ENCODE data around the gene MAB21L3.
A peak's percentile ranks its signal among the peaks of the same experiment; 100 is the strongest.

Gene MAB21L3

DNA sequence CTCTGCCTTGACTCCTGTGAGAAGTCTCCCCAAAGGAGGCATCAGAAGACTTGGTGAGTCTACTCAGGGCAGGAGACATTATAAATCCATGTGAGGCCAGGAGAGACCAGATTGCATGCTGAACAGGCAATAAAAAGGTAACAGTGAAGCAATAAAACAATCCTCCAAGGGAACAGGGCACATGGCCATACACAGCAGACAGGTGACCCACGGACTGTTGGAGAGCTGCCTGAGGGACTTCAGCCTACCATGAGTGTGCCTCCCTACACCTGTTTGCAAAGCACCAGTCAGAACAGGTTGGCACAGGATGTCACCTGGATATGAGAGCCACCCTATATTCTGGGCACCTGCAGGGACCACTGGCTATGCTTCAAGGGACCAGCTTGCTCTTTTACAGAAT, 67.6 kb downstream of the MAB21L3 start:
- DNase-seq, result no peak
- intact Hi-C loops (cut with DNase I), result no loop called here

DNA sequence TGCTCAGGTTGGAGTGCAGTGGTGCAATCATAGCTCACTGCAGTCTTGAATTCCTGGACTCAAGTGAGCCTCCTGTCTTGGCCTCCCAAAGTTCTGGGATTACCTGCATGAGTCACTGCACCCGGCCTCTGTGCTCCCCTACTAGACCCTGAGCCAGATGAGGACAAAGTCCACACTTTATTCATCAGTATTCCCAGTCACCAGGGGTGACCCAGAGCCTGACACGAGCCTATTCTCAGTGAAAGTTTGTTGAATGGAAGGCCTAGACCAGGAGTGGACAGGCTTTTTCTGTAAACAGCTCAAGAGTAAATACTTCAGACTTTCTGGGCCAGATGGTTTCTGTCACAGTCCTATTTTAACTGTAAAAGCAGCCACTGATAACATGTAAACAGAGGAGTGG, 68.2 kb downstream of the MAB21L3 start:
- no peak for DNase-seq
- intact Hi-C loops (cut with DNase I), result no loop called here

DNA sequence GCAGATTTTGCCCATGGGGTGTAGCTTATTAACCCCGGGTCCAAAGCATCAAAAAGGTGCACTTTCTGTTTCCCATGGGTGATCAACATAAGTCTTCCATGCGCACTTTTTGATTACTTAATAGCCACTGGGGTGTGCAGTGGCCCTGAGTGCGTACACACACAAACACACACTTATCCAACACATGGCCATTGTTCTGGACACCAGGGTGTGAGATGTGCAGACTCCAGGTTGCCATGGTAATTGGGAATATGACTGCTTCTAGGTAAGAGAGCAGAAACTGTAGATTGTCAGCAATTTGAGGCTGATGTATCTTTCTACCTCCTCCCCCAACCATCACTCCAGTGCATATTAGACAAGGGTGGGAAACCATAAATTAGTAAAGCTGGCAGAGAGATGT, 68.8 kb downstream of the MAB21L3 start:
- DNase-seq, result no peak
- intact Hi-C loops (cut with DNase I), result no loop called here

DNA sequence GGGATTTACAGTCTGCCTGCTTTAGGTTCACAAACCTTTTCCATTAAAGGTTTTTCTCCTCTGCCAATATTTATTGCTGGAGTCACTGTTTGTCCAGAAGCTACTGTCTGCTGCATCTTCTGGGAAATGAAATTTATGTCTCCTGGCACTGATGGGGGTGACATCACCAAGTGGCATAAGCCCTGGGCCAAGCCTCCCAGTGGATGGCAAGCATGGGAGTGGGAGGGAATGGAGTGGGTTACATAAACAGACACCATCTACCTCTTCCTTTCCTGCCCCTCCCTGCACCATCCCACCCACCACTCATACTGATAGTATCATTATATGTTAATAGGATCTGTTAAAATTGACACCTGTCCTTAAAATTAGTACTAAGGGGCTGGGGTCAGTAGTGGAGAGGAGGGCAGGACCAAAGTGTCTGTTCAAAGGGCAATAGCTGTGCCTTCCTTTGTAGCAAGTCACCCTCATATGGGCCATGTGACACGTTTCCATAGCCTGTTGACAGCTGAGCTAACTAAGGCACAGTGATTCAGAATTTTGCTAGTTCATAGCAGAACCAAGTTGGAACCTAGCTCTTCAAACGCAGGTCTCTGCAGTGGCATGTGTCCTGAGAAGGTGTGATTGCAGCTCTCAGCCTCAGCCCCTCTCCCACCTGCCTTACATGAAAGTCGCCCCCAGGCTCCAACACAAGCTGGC, 71.0 kb downstream of the MAB21L3 start:
- intact Hi-C loops (cut with DNase I), result no loop called here
- DNase-seq, result peak in 1 of 42 donors; percentile 26
